Ovary (tissue), 9 donors: ENCODE data around the gene CTNNA1. TPM values are rescaled to one million over a fixed set of nuclear protein-coding genes. Genes with fewer than 3 reads are reported as not detected.

Experiments used
- DNase-seq, 5 donors: peaks; one replicate each; pipeline ENCODE4 v3.0.0-alpha.2; 2019 to 2020
- H3K27ac ChIP-seq, 2 donors: fragments of 200-600 bp; one replicate each; pipeline versions ENCODE4 v1.5.1 to v1.8.0; 2019 to 2022
- H3K27me3 ChIP-seq: fragments of 200-600 bp; one replicate; pipeline ENCODE4 v1.8.0; 2022
- H3K36me3 ChIP-seq: fragments of 200-600 bp; sonication (generic); one replicate; pipeline ENCODE4 v1.5.1; 2019
- H3K4me1 ChIP-seq: one replicate; pipeline ENCODE4 v1.8.1; 2013; ENCODE audit warnings: mild to moderate bottlenecking, moderate library complexity; ENCODE audit not compliant: insufficient read depth
- H3K4me3 ChIP-seq: fragments of 200-600 bp; sonication (generic); one replicate; pipeline ENCODE4 v1.5.1; 2017
- H3K9me3 ChIP-seq, 2 donors: fragments of 200-600 bp in 1 of 2; sonication (generic) in 1 of 2; one replicate each; pipeline versions ENCODE4 v1.5.1 to v1.8.1; 2013 to 2019; ENCODE audit warnings: mild to moderate bottlenecking in 1 of 2, moderate library complexity in 1 of 2
- EP300 ChIP-seq: sonication (generic); formaldehyde crosslinking; IDR thresholded peaks from one replicate; pipeline ENCODE4 v1.6.1; 2017; ENCODE audit warnings: antibody characterized with exemption
- POLR2A ChIP-seq: fragments of 450-650 bp; IDR thresholded peaks from one replicate; pipeline ENCODE4 v1.6.1; 2017; ENCODE audit warnings: antibody characterized with exemption, mild to moderate bottlenecking, moderate library complexity
- WGBS, 3 donors: extraction: QIAGEN DNeasy Blood & Tissue Kit in 1 of 3; methylation state at CpG; one replicate each; pipeline versions ENCODE4 v1.1.5 to v1.1.7; 2013 to 2017; 5-methylcytosine and 5-hydroxymethylcytosine counted together
- intact Hi-C, 4 donors: fragments of 100-400 bp; cut with DNase I; formaldehyde crosslinking; loops; one replicate each; pipeline versions ENCODE4 v1.11.0 to v1.15.1; 2022 to 2023
- polyA plus RNA-seq, 2 donors: library from polyadenylated mRNA; stranded (reverse); fragments of 200-250 nt in 1 of 2; fragments of 350-450 nt in 1 of 2; fragmentation: Illumina TruSeq in 1 of 2; extraction: RNeasy Lipid Tissue Mini Kit (QIAGEN cat#74804) in 1 of 2; gene quantifications; one replicate each; pipeline ENCODE4 v1.2.3, GENCODE V29; 2013 to 2014
- total RNA-seq, 7 donors: library from RNA; depleted of rRNA in 2 of 7; stranded (reverse); fragments of >200 nt in 2 of 7; fragmentation: NEBNext Ultra II Directional in 3 of 7; extraction: Animal tissue kit (Norgen Biotek cat#: 25700) in 3 of 7; gene quantifications; one replicate each; pipeline versions ENCODE4 v1.1.0 to v1.2.4, GENCODE V29; 2016 to 2023
- TF ChIP-seq, protein P1 (sequence below), 3 donors: fragments of 450-650 bp in 2 of 3; fragments of 200-600 bp in 1 of 3; IDR thresholded peaks; one replicate each; pipeline versions ENCODE4 v1.5.1 to v1.8.0; 2016 to 2022; ENCODE audit warnings: antibody characterized with exemption in 3 of 3, mild to moderate bottlenecking in 1 of 3
- donor health status: DM: no; HTN: no; CAD: no; lungs with moderate emphysema.
- donor health status: DM: no; HTN: no; CAD: no.
- donor health status: Bipolar disorder and iron deficiency.
- donor health status: DM: yes; HTN: yes; CAD: no.
- donor health status: DM: no; HTN: no; CAD: no.
- donor health status: DM: yes; HTN: yes; CAD: no.

CTNNA1 gene
- total and polyA plus RNA-seq, 9 donors: 125 to 306 (median 230) TPM

DNA sequence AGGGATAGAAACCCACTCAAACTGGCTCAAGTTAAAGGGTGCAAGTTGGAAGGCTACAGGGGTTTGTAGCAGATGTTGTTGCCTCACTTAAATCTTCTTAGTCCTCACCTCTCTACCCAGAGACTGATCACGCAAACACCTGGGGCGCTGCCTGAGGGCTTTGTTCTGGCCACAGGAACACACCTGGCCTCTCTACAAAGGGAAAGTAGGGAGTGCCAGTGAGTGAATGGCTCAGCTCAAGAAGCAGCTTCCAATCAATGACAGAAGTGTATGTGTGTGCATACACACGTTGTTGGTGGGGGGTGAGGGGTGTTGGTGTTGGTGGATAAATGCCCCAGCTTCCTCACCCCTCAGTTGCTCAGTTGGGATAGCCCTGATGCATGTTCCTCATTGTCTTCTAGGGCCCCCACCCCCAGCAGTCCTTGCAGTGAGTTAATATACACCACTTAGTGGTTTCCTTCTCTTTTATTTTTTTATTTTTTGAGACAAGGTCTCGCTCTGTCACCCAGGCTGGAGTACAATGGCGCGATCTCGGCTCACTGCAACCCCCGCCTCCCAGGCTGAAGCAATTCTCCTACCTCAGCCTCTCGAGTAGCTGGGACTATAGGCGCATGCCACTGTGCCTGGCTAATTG lies 30.6 kb upstream of the CTNNA1 start:
- 84 to 87% (median 86%) methylated on average over 10 of the region's 10 CpGs for WGBS, 3 donors
- DNase-seq: no peak
- intact Hi-C loops: no loop called here
- no peaks in the 10 kb centered on the region for H3K27me3 ChIP-seq
- no peak overlapping the region for H3K4me3 ChIP-seq
- H3K4me1 ChIP-seq: no peaks in the 10 kb centered on the region
- H3K9me3 ChIP-seq: no peaks in the 10 kb centered on the region
- H3K36me3 ChIP-seq: no peaks in the 10 kb centered on the region
- TF ChIP-seq POLR2A (no peak), EP300 (no peak)
- TF ChIP-seq, protein P1, sequence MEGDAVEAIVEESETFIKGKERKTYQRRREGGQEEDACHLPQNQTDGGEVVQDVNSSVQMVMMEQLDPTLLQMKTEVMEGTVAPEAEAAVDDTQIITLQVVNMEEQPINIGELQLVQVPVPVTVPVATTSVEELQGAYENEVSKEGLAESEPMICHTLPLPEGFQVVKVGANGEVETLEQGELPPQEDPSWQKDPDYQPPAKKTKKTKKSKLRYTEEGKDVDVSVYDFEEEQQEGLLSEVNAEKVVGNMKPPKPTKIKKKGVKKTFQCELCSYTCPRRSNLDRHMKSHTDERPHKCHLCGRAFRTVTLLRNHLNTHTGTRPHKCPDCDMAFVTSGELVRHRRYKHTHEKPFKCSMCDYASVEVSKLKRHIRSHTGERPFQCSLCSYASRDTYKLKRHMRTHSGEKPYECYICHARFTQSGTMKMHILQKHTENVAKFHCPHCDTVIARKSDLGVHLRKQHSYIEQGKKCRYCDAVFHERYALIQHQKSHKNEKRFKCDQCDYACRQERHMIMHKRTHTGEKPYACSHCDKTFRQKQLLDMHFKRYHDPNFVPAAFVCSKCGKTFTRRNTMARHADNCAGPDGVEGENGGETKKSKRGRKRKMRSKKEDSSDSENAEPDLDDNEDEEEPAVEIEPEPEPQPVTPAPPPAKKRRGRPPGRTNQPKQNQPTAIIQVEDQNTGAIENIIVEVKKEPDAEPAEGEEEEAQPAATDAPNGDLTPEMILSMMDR (IDR thresholded peaks at IDR 0.05): no peak
- no peak overlapping the region for H3K27ac ChIP-seq

DNA sequence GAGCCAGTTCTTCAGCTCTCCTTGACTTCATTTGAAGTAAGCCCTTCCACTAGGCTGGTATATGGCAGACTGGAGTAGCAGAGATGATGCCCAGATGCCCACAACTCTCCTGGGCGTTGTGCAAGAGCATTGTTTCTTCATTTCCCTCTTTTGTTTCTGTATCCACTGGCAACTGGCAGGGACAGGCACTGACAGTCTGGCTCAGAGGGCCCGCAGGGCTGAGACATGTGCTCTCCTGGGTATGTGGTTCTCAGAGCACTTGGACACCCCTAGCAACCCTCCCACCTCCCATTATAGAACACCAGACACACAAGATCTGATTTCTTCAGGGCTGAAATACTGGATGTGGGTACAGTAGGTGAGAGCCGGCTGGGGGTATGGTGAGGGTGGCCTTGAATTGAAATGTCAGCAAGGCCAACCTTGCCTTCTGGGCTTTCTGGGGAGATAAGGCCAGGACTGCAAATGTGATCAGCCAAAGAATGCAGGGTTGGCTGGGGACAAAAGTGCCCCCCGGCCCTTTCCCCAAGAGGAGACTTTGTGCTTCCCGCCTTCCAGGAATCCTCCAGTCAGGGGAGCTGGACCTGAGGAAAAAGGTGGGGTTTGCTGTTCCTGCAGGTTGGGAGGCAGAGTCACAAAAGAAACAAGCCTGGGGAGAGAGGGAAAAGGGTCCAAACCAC lies 28.6 kb upstream of the CTNNA1 start:
- Histone ChIP-seq H3K27ac (no peak overlapping the region), H3K27me3 (no peaks in the 10 kb centered on the region), H3K36me3 (no peaks in the 10 kb centered on the region), H3K4me3 (no peak overlapping the region), H3K4me1 (no peaks in the 10 kb centered on the region), H3K9me3 (no peaks in the 10 kb centered on the region)
- no peak for DNase-seq
- TF ChIP-seq EP300: no peak
- TF ChIP-seq POLR2A: no peak
- TF ChIP-seq, protein P1 (IDR thresholded peaks at IDR 0.05): no peak
- intact Hi-C loops: no loop called here
- 84 to 89% (median 86%) methylated on average over 5 of the region's 5 CpGs for WGBS, 3 donors

DNA sequence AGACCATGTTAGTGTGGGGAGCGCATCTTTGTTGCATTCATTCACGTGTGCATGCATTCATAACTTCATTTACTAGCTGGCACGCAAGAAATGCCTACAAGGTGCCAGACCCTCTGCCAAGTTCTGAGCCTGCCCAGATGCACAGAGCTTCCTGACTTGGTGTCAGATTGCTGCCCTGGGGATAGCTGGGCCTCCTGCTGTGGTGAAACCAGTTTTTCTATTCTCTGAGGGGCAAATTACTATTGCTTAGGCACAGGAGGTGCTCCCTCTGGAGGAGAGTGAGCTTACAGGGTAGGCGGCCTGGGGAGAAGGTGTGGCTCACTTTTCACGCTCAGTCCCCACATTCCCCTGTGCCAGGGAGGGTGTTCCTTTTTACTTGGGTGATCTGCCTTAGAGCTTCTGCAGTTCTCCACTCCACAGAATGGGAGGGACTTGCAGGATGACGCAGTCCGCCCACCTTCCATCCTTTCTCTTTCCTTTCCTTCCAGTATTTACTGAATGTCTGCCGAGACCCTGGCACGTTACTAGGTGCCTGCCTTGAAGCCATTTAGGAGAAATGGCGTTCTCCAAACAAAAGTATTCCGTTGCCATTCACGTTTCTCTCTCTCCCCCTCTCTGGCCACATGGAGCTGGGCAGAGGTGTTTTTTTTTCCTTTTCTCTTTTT lies 27.9 kb upstream of the CTNNA1 start:
- Histone ChIP-seq H3K27ac (peak overlapping the region in 1 of 2 donors; percentile 17), H3K4me1 (no peaks in the 10 kb centered on the region), H3K4me3 (no peak overlapping the region), H3K36me3 (no peaks in the 10 kb centered on the region), H3K27me3 (no peaks in the 10 kb centered on the region), H3K9me3 (no peaks in the 10 kb centered on the region)
- DNase-seq: peak in 2 of 5 donors; percentile 18 to 26
- intact Hi-C loops: no loop called here
- 64 to 83% (median 75%) methylated on average over 12 of the region's 12 CpGs for WGBS, 3 donors
- TF ChIP-seq EP300: no peak
- TF ChIP-seq, protein P1 (IDR thresholded peaks at IDR 0.05): no peak
- no peak for TF ChIP-seq POLR2A

DNA sequence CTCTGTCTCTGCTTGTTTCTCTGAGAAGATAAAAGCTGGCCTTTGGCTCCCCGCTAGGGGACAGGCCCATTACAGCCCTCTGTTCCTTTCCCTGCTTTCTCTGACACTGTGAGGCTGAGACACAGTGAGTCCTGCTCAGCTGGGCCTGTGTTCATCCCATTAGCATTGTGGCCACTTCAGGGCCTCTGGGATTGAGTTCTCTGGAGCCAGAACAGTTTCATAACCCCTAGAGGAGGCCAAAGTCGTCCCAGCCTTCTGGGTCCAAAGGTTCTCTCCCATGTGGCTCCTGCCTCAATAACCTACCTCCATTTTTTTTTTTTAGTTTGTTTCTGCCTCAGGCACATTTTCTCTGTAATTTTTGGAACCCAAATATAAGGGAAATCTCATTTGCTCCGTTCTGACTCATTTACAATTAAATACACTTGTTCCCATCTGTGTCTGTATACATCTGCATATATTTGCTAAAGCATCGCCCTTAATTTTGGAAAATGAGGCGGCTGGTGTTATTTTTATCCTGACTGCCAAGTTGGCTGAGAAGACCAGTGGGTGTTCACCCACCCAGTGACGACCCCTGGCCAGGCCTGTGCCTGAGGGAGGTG lies 27.3 kb upstream of the CTNNA1 start:
- H3K27ac ChIP-seq: peak overlapping the region in 1 of 2 donors; percentile 17
- TF ChIP-seq, protein P1 (IDR thresholded peaks at IDR 0.05): no peak
- TF ChIP-seq EP300 (no peak), POLR2A (no peak)
- no peaks in the 10 kb centered on the region for H3K27me3 ChIP-seq
- no peaks in the 10 kb centered on the region for H3K9me3 ChIP-seq
- DNase-seq: no peak
- intact Hi-C loops: no loop called here
- no peaks in the 10 kb centered on the region for H3K36me3 ChIP-seq
- WGBS, 3 donors: 81 to 88% (median 82%) methylated on average over 6 of the region's 6 CpGs
- H3K4me3 ChIP-seq: no peak overlapping the region
- H3K4me1 ChIP-seq: no peaks in the 10 kb centered on the region
